SH-SY5Y (cell line): Measurements from ENCODE around the gene CSNK2A3.

Source experiments
- GATA2 ChIP-seq: IDR thresholded peaks from 2 replicates; pipeline ENCODE4 v1.6.1; 2011; ENCODE audit warnings: mild to moderate bottlenecking, low read depth, low read length
- GATA3 ChIP-seq: IDR thresholded peaks from 2 replicates; pipeline ENCODE4 v1.6.1; 2011; ENCODE audit warnings: low read depth, mild to moderate bottlenecking, low read length, moderate library complexity

DNA sequence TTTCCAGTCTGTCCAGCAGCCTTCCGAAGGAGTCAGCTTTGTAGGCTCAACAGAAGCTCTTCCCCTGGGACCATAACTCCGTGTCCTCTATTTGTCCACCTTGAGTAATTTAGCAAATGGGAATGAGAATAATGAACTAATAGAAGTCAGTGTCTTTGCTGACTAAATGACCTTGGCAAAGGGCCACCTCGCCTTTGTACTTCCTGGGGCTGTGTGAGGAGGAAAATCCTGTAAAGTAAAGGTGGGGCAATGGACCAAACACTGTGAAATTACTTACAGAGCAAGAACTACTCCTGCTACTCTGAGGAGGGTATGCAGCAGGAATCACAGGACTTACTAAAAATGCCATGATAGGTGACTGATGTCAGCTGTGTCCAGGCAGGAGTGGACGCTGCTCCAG, 36.2 kb upstream of the CSNK2A3 start:
- no peak for TF ChIP-seq GATA2
- TF ChIP-seq GATA3, result no peak
